OCI-LY1 (cell line): ENCODE measurements around the gene LINS1.

Experiments
- H2AFZ ChIP-seq: fragments of 200-600 bp; sonication (generic), shearing (Covaris generic); 2 replicates; pipeline ENCODE4 v1.6.0; 2014; ENCODE audit warnings: antibody characterized with exemption, mild to moderate bottlenecking, low read length
- H3F3A ChIP-seq: fragments of 200-600 bp; sonication (generic), shearing (Covaris generic); 2 replicates; pipeline ENCODE4 v1.6.0; 2014; ENCODE audit warnings: mild to moderate bottlenecking, antibody characterized with exemption, low read length, moderate library complexity; ENCODE audit not compliant: insufficient read depth
- H3K27ac ChIP-seq: fragments of 200-600 bp; sonication (generic); 2 replicates; pipeline ENCODE4 v1.5.1; 2014; ENCODE audit warnings: low read length, mixed run types, mild to moderate bottlenecking, low read depth; ENCODE audit not compliant: poor library complexity, severe bottlenecking
- H3K27me3 ChIP-seq: fragments of 200-600 bp; sonication (generic); 2 replicates; pipeline ENCODE4 v1.6.0; 2014; ENCODE audit warnings: antibody characterized with exemption, mild to moderate bottlenecking, low read length, moderate library complexity; ENCODE audit not compliant: insufficient read depth
- H3K36me3 ChIP-seq: fragments of 200-600 bp; sonication (generic); 2 replicates; pipeline ENCODE4 v1.6.1; 2014; ENCODE audit warnings: mild to moderate bottlenecking, antibody characterized with exemption, low read length, moderate library complexity, mixed read lengths; ENCODE audit not compliant: insufficient read depth
- H3K4me1 ChIP-seq: fragments of 200-600 bp; sonication (generic); 2 replicates; pipeline ENCODE4 v1.5.1; 2014; ENCODE audit warnings: mild to moderate bottlenecking, low read length, moderate library complexity; ENCODE audit not compliant: insufficient read depth, severe bottlenecking
- H3K4me2 ChIP-seq: fragments of 200-600 bp; sonication (generic), shearing (Covaris generic); 2 replicates; pipeline ENCODE4 v1.6.1; 2014; ENCODE audit warnings: low read length
- H3K4me3 ChIP-seq: fragments of 200-600 bp; sonication (generic); 2 replicates; pipeline ENCODE4 v1.5.1; 2014; ENCODE audit warnings: low read length, low read depth, mild to moderate bottlenecking, mixed read lengths; ENCODE audit not compliant: poor library complexity, severe bottlenecking
- H3K79me2 ChIP-seq: fragments of 200-600 bp; shearing (Covaris generic); 2 replicates; pipeline ENCODE4 v1.6.1; 2016; ENCODE audit warnings: mixed run types, low read length, mixed read lengths; ENCODE audit not compliant: insufficient read depth
- H3K9ac ChIP-seq: fragments of 200-600 bp; sonication (generic), shearing (Covaris generic); 2 replicates; pipeline ENCODE4 v1.6.1; 2014; ENCODE audit warnings: mild to moderate bottlenecking, low read length, mixed read lengths
- H3K9me2 ChIP-seq: fragments of 200-600 bp; sonication (generic), shearing (Covaris generic); 2 replicates; pipeline ENCODE4 v1.6.1; 2014; ENCODE audit warnings: low read depth, mild to moderate bottlenecking, low read length, mixed read lengths
- H3K9me3 ChIP-seq: fragments of 200-600 bp; shearing (Covaris generic); 2 replicates; pipeline ENCODE4 v1.6.1; 2014; ENCODE audit warnings: low read length, mixed read lengths
- H4K20me1 ChIP-seq: fragments of 200-600 bp; sonication (generic), shearing (Covaris generic); 2 replicates; pipeline ENCODE4 v1.6.0; 2016; ENCODE audit warnings: mild to moderate bottlenecking, low read length; ENCODE audit not compliant: insufficient read depth
- EZH2 ChIP-seq: fragments of 200-600 bp; sonication (generic), shearing (Covaris generic); IDR thresholded peaks from 2 replicates; pipeline ENCODE4 v1.8.0; 2017; ENCODE audit warnings: borderline replicate concordance, mixed run types, mild to moderate bottlenecking, antibody characterized with exemption, low read length, moderate library complexity, mixed read lengths
- TF ChIP-seq, protein P1 (sequence below): fragments of 200-600 bp; sonication (generic), shearing (Covaris generic); IDR thresholded peaks from 2 replicates; pipeline ENCODE4 v1.5.1; 2017; ENCODE audit warnings: mild to moderate bottlenecking, antibody characterized with exemption, low read length, moderate library complexity, mixed read lengths

The LINS1 gene

DNA sequence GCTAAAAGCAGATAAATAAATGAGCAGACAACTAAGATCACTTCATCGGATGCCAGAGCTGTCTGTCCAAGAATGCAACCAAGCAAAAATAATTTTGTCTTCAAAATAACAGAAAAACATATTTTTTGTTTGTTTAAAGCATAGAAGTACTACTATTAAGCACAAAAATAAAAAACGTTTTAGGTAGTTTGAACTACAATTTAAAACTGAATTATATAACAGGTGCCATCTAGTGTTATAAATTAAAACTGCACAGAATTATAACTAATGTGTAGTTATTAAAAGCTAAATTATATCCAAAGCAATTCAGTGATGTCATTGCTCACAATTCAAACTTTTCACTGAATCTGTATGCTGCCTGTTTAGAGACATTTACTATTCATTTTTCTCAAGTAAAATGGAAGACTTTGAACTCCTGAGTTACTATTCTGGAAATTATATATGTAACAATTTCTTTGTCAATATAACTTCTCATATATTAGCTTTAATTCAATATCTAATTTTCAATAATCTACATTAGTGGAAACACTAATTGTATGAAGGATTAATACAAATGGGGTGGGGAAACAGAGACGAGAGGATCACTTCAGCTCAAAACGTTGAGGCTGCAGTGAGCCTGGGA, 29.5 kb downstream of the LINS1 start:
- Histone ChIP-seq H3K79me2 (no peaks in the 10 kb centered on the region), H3K4me1 (no peaks in the 10 kb centered on the region), H3K27ac (no peak overlapping the region), H3K36me3 (peaks cover 53% of the 10 kb centered on the region; the same call in 1 of the 2 replicates), H3K9me2 (no peaks in the 10 kb centered on the region), H3F3A (no peaks in the 10 kb centered on the region), H3K4me2 (no peak overlapping the region), H3K9me3 (no peaks in the 10 kb centered on the region), H3K9ac (no peak overlapping the region), H3K27me3 (no peaks in the 10 kb centered on the region), H3K4me3 (no peak overlapping the region), H2AFZ (no peak overlapping the region), H4K20me1 (no peaks in the 10 kb centered on the region)
- TF ChIP-seq, protein P1, sequence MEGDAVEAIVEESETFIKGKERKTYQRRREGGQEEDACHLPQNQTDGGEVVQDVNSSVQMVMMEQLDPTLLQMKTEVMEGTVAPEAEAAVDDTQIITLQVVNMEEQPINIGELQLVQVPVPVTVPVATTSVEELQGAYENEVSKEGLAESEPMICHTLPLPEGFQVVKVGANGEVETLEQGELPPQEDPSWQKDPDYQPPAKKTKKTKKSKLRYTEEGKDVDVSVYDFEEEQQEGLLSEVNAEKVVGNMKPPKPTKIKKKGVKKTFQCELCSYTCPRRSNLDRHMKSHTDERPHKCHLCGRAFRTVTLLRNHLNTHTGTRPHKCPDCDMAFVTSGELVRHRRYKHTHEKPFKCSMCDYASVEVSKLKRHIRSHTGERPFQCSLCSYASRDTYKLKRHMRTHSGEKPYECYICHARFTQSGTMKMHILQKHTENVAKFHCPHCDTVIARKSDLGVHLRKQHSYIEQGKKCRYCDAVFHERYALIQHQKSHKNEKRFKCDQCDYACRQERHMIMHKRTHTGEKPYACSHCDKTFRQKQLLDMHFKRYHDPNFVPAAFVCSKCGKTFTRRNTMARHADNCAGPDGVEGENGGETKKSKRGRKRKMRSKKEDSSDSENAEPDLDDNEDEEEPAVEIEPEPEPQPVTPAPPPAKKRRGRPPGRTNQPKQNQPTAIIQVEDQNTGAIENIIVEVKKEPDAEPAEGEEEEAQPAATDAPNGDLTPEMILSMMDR = peak; percentile 41
- no peak for TF ChIP-seq EZH2

DNA sequence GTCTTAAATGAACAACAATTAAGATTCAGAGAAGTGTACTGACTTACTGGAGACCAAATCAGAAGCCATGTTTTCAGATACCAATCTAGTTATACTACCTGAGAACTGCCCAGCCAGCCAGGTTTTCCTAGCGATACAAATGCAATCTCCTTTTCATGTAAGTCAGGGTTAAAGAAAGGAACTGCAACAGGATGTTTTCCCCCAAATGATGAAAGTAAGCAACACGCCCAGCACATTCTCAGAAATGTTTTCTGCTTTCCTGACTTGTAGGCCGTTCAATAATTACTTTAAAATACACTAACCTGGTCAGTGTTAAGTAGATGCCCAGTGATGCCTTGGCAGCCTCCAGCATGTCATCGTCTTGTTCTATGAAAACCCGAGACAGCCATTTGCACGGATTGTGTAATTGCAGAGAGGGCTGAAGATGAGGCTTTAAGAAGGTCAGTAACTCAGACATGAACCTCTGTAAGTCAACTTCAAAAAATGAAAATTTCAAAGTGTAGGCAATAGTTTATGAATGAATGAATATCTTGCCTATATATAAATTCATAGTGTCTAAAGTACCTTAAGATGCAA, 30.3 kb downstream of the LINS1 start:
- peaks cover 53% of the 10 kb centered on the region; the same call in 1 of the 2 replicates for H3K36me3 ChIP-seq
- H2AFZ ChIP-seq = no peak overlapping the region
- no peak for TF ChIP-seq EZH2
- H3K27ac ChIP-seq = no peak overlapping the region
- H4K20me1 ChIP-seq = no peaks in the 10 kb centered on the region
- H3F3A ChIP-seq = no peaks in the 10 kb centered on the region
- no peaks in the 10 kb centered on the region for H3K4me1 ChIP-seq
- no peak overlapping the region for H3K4me2 ChIP-seq
- H3K79me2 ChIP-seq = no peaks in the 10 kb centered on the region
- no peak overlapping the region for H3K4me3 ChIP-seq
- H3K27me3 ChIP-seq = no peaks in the 10 kb centered on the region
- no peak overlapping the region for H3K9ac ChIP-seq
- no peaks in the 10 kb centered on the region for H3K9me3 ChIP-seq
- no peaks in the 10 kb centered on the region for H3K9me2 ChIP-seq

DNA sequence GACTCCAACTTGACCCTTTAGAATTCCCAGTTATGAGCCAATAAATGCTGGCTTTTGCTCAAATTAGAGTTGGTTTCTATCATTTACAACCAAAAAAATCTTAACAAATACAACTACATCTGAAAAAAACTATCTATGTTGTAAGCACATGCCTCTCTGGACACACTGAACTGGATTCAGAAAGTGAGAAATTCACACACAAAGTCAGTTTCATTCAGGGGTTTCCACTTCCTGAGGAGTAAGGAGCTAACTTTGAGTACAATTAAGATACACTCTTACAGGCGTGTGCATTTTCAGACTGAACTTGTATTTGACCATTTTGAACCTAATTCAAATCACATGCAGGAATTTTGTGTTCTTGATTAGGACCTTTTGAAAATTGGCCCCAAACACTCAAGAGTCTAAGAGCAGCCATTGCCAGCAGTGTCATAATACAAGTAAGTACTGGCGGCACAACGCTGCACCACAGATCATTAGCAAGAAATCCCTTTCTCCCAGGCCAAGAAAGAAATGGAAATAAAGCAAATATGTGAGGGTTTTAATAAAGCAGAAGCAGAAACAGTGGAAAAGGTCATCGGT, 31.2 kb downstream of the LINS1 start:
- Histone ChIP-seq H3K27ac (no peak overlapping the region), H2AFZ (no peak overlapping the region), H3K4me2 (no peak overlapping the region), H3K9me3 (no peaks in the 10 kb centered on the region), H3K36me3 (peaks cover 53% of the 10 kb centered on the region; the same call in 1 of the 2 replicates), H4K20me1 (no peaks in the 10 kb centered on the region), H3K27me3 (no peaks in the 10 kb centered on the region), H3K4me1 (no peaks in the 10 kb centered on the region), H3K79me2 (no peaks in the 10 kb centered on the region), H3F3A (no peaks in the 10 kb centered on the region), H3K9ac (no peak overlapping the region), H3K9me2 (no peaks in the 10 kb centered on the region), H3K4me3 (no peak overlapping the region)
- TF ChIP-seq, protein P1 = no peak
- TF ChIP-seq EZH2 = no peak
